Vagina (tissue), 2 donors: Measurements from ENCODE around the gene SPINK8. TPM values are rescaled to one million over a fixed set of nuclear protein-coding genes. Genes with fewer than 3 reads are reported as not detected.

Experiments used
- DNase-seq, 2 donors: peaks; one replicate each; pipeline ENCODE4 v3.0.0-alpha.2; 2017; ENCODE audit errors: extremely low spot score in 2 of 2
- H3K27ac ChIP-seq: fragments of 200-600 bp; sonication (generic); one replicate; pipeline ENCODE4 v1.5.1; 2019
- H3K27me3 ChIP-seq: fragments of 200-600 bp; sonication (generic); one replicate; pipeline ENCODE4 v1.5.1; 2019
- H3K36me3 ChIP-seq, 2 donors: fragments of 200-600 bp; sonication (generic); one replicate each; pipeline ENCODE4 v1.5.1; 2017 to 2019
- H3K4me1 ChIP-seq: fragments of 200-600 bp; sonication (generic); one replicate; pipeline ENCODE4 v1.5.1; 2019
- H3K4me3 ChIP-seq, 2 donors: fragments of 200-600 bp; sonication (generic); 1 replicate in 1 of 2; 2 replicates in 1 of 2; pipeline ENCODE4 v1.5.1; 2016 to 2019
- H3K9me3 ChIP-seq: fragments of 200-600 bp; sonication (generic); one replicate; pipeline ENCODE4 v1.5.1; 2019
- CTCF ChIP-seq, 3 experiments: fragments of 450-650 bp in 2 of 3; fragments of 200-600 bp in 1 of 3; sonication (generic) in 1 of 3; IDR thresholded peaks; one replicate each; pipeline ENCODE4 v1.5.1; 2017 to 2019; ENCODE audit warnings: antibody characterized with exemption in 3 of 3, mild to moderate bottlenecking in 2 of 3, moderate library complexity in 2 of 3
- POLR2A ChIP-seq, 2 donors: fragments of 450-650 bp; IDR thresholded peaks; one replicate each; pipeline ENCODE4 v1.6.1; 2017; ENCODE audit warnings: antibody characterized with exemption in 2 of 2, mild to moderate bottlenecking in 2 of 2, moderate library complexity in 2 of 2
- POLR2AphosphoS5 ChIP-seq, 2 donors: sonication (generic); formaldehyde crosslinking; IDR thresholded peaks; one replicate each; pipeline ENCODE4 v1.9.0; 2017; ENCODE audit warnings: antibody characterized with exemption in 2 of 2, mild to moderate bottlenecking in 2 of 2, low read depth in 1 of 2; ENCODE audit not compliant: insufficient read depth in 1 of 2
- intact Hi-C: fragments of 100-400 bp; cut with DNase I; formaldehyde crosslinking; loops from one replicate; pipeline ENCODE4 v1.15.1; 2023
- total RNA-seq: library from RNA; depleted of rRNA; stranded (reverse); fragments of >200 nt; gene quantifications from one replicate; pipeline ENCODE4 v1.2.3, GENCODE V29; 2016

Gene SPINK8
- total RNA-seq, 1 donor from 2014 or later = not detected

GRCh38 chr3:48299746-48300712, 33.4 kb downstream of the SPINK8 start:
- peaks cover 0 to 33% of the 10 kb centered on the region in 2 donors for H3K36me3 ChIP-seq
- no peaks in the 10 kb centered on the region for H3K9me3 ChIP-seq
- TF ChIP-seq CTCF (IDR thresholded peaks at IDR 0.05) = no peak
- no peak for TF ChIP-seq POLR2A (IDR thresholded peaks at IDR 0.05)
- no peak for TF ChIP-seq POLR2AphosphoS5 (IDR thresholded peaks at IDR 0.05; ENCODE audit: insufficient read depth in 1 of 2, low read depth in 1 of 2)
- peak overlapping the region; percentile 93 to 97 for H3K4me3 ChIP-seq
- peak overlapping the region; percentile 96 for H3K27ac ChIP-seq
- DNase-seq = no peak
- no peaks in the 10 kb centered on the region for H3K27me3 ChIP-seq
- peaks cover 18% of the 10 kb centered on the region for H3K4me1 ChIP-seq
- intact Hi-C loops = loop anchor here (5.0 kb wide), 1 partner anchor 142 kb away; the partner anchor contains the start of genes CCDC51 and TMA7

- Histone ChIP-seq H3K4me3 (no peak overlapping the region), H3K4me1 (peaks cover 18% of the 10 kb centered on the region), H3K9me3 (no peaks in the 10 kb centered on the region), H3K27me3 (no peaks in the 10 kb centered on the region), H3K27ac (no peak overlapping the region), H3K36me3 (peaks cover 0 to 58% of the 10 kb centered on the region in 2 donors)
- DNase-seq = no peak
- intact Hi-C loops = no loop called here
- TF ChIP-seq POLR2AphosphoS5 (IDR thresholded peaks at IDR 0.05; ENCODE audit: insufficient read depth in 1 of 2, low read depth in 1 of 2) (no peak), POLR2A (IDR thresholded peaks at IDR 0.05) (no peak), CTCF (IDR thresholded peaks at IDR 0.05) (no peak)
Measured at GRCh38 chr3:48297111-48297810, 36.2 kb downstream of the SPINK8 start.

- no peaks in the 10 kb centered on the region for H3K27me3 ChIP-seq
- intact Hi-C loops = no loop called here
- H3K27ac ChIP-seq = no peak overlapping the region
- H3K9me3 ChIP-seq = no peaks in the 10 kb centered on the region
- no peak for DNase-seq
- H3K36me3 ChIP-seq = peaks cover 0 to 58% of the 10 kb centered on the region in 2 donors
- H3K4me3 ChIP-seq = no peak overlapping the region
- no peak for TF ChIP-seq POLR2AphosphoS5 (IDR thresholded peaks at IDR 0.05; ENCODE audit: insufficient read depth in 1 of 2, low read depth in 1 of 2)
- no peak for TF ChIP-seq CTCF (IDR thresholded peaks at IDR 0.05)
- no peak for TF ChIP-seq POLR2A (IDR thresholded peaks at IDR 0.05)
- peaks cover 14% of the 10 kb centered on the region for H3K4me1 ChIP-seq
Measured at GRCh38 chr3:48296699-48297098, 36.8 kb downstream of the SPINK8 start.

- Histone ChIP-seq H3K27ac (no peak overlapping the region), H3K9me3 (no peaks in the 10 kb centered on the region), H3K36me3 (peaks cover 0 to 58% of the 10 kb centered on the region in 2 donors), H3K27me3 (no peaks in the 10 kb centered on the region), H3K4me1 (peaks cover 2% of the 10 kb centered on the region), H3K4me3 (no peak overlapping the region)
- intact Hi-C loops = no loop called here
- DNase-seq = no peak
- no peak for TF ChIP-seq POLR2AphosphoS5 (IDR thresholded peaks at IDR 0.05; ENCODE audit: insufficient read depth in 1 of 2, low read depth in 1 of 2)
- TF ChIP-seq POLR2A (IDR thresholded peaks at IDR 0.05) = no peak
- no peak for TF ChIP-seq CTCF (IDR thresholded peaks at IDR 0.05)
Measured at GRCh38 chr3:48294611-48295263, 38.7 kb downstream of the SPINK8 start.
